ENCODE results near the gene OR10G6. TPM values are rescaled to one million over a fixed set of nuclear protein-coding genes. Genes with fewer than 3 reads are reported as not detected.
"Not testable (repeated sequence)": the region's sequence is repeated elsewhere in the genome, so short reads cannot be mapped to it uniquely, and the experiment has no call there.

The OR10G6 gene
- total RNA-seq, 1 experiment from 2014 or later, result not detected

DNA sequence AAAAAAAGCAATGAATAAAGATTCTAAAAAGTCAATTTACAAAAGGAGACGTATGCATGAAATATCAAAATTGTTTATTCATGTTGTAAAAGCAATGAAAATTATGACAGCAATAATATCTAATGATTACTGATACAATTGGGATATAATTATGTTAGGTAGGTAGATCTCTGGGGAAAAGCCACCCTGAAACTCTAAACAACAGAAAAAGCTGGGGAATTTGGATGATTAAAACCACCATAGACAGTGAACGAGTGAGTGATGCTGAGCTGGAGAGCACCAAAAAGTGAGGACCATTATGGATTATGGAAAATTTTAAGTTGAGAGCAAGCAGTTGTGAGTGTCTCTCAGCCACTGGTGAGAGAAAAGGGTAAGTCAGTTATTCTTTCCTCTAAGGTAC, 31.5 kb upstream of the OR10G6 start, which contains the start of gene OR10G8:
OR10G8 (plus strand) TSS at position 301 of the 400 bp plus-strand sequence. CDS start 2,825 bp downstream, outside the sequence.
- no peak within 1 kb of the TSS for H2AK5ac ChIP-seq (ENCODE audit: insufficient read length, low read length)
- no peaks in the 10 kb centered on the region; a peak in 1 of 5 replicates for H3K9me3 Mint-ChIP-seq
- no peak within 1 kb of the TSS for H3K9ac ChIP-seq (ENCODE audit: extremely low read depth, insufficient read length, low read length)
- WGBS (ENCODE audit: extremely low coverage, insufficient read length, low lambda C conversion rate), result no CpG with 5 or more reads among the region's 2 CpGs
- H3K14ac ChIP-seq (ENCODE audit: insufficient read depth, low read length), result no peak within 1 kb of the TSS
- H3K4me1 ChIP-seq (ENCODE audit: insufficient read depth, low read length), result no peaks in the 10 kb centered on the region
- no peak within 1 kb of the TSS for H3T11ph ChIP-seq (ENCODE audit: low read length)
- H2BK20ac ChIP-seq (ENCODE audit: low read depth, low read length, poor library complexity, severe bottlenecking), result no peak within 1 kb of the TSS
- no peaks in the 10 kb centered on the region for H3K23me2 ChIP-seq (ENCODE audit: insufficient read length, low read depth, low read length, poor library complexity, severe bottlenecking)
- no peak within 1 kb of the TSS for H4K91ac ChIP-seq (ENCODE audit: insufficient read length, low read depth, low read length)
- H3K4ac ChIP-seq (ENCODE audit: low read depth, low read length), result no peak within 1 kb of the TSS
- H3K27ac Mint-ChIP-seq, result no peak within 1 kb of the TSS
- no peak within 1 kb of the TSS for H2BK5ac ChIP-seq (ENCODE audit: insufficient read length, low read length)
- no peaks in the 10 kb centered on the region for H3K27me3 Mint-ChIP-seq (ENCODE audit: low read depth)
- H2BK15ac ChIP-seq (ENCODE audit: low read depth, low read length), result no peak within 1 kb of the TSS
- no peak within 1 kb of the TSS for H2AFZ ChIP-seq (ENCODE audit: low read length)
- H3K56ac ChIP-seq (ENCODE audit: insufficient read length, low read depth, low read length), result no peak within 1 kb of the TSS
- no peaks in the 10 kb centered on the region for H4K20me1 ChIP-seq (ENCODE audit: control insufficient read depth, insufficient read depth, insufficient read length)
- no peaks in the 10 kb centered on the region for H3K79me1 ChIP-seq (ENCODE audit: insufficient read depth, low read depth, low read length, poor library complexity, severe bottlenecking)
- H2BK12ac ChIP-seq (ENCODE audit: insufficient read length, low read depth, low read length), result no peak within 1 kb of the TSS
- no peaks in the 10 kb centered on the region for H3K27me3 ChIP-seq (ENCODE audit: insufficient read depth, low read length)
- no peak within 1 kb of the TSS for H4K5ac ChIP-seq (ENCODE audit: insufficient read length, low read depth, low read length)
- H3K79me2 ChIP-seq (ENCODE audit: insufficient read depth, low read length), result no peaks in the 10 kb centered on the region
- peaks cover 3% of the 10 kb centered on the region in 2 experiments for H3K4me1 Mint-ChIP-seq
- no peaks in the 10 kb centered on the region; a peak in 1 of 7 replicates for H3K36me3 Mint-ChIP-seq (ENCODE audit: insufficient read depth in 1 of 3, low read depth in 3 of 3)
- no peak within 1 kb of the TSS for H3K18ac ChIP-seq (ENCODE audit: insufficient read length, low read depth, low read length)
- H4K8ac ChIP-seq (replicated peaks; ENCODE audit: insufficient read length, low read depth, low read length), result no peak within 1 kb of the TSS
- no peak within 1 kb of the TSS for H2BK120ac ChIP-seq (ENCODE audit: low read depth, low read length, poor library complexity, severe bottlenecking)
- H3K27ac ChIP-seq (ENCODE audit: insufficient read length, low read depth, low read length), result no peak within 1 kb of the TSS
- TF ChIP-seq, protein P1, sequence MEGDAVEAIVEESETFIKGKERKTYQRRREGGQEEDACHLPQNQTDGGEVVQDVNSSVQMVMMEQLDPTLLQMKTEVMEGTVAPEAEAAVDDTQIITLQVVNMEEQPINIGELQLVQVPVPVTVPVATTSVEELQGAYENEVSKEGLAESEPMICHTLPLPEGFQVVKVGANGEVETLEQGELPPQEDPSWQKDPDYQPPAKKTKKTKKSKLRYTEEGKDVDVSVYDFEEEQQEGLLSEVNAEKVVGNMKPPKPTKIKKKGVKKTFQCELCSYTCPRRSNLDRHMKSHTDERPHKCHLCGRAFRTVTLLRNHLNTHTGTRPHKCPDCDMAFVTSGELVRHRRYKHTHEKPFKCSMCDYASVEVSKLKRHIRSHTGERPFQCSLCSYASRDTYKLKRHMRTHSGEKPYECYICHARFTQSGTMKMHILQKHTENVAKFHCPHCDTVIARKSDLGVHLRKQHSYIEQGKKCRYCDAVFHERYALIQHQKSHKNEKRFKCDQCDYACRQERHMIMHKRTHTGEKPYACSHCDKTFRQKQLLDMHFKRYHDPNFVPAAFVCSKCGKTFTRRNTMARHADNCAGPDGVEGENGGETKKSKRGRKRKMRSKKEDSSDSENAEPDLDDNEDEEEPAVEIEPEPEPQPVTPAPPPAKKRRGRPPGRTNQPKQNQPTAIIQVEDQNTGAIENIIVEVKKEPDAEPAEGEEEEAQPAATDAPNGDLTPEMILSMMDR (conservative IDR thresholded peaks at IDR 0.05), result no peak
- H3K23ac ChIP-seq (ENCODE audit: insufficient read length, low read depth, low read length), result no peak within 1 kb of the TSS
- H3K4me2 ChIP-seq (ENCODE audit: insufficient read depth, insufficient read length, low read length), result no peak within 1 kb of the TSS
- no peak for DNase-seq
- H3K4me3 Mint-ChIP-seq, result no peak within 1 kb of the TSS
- H3K9me3 ChIP-seq (ENCODE audit: control insufficient read depth, low read depth, low read length), result no peaks in the 10 kb centered on the region

DNA sequence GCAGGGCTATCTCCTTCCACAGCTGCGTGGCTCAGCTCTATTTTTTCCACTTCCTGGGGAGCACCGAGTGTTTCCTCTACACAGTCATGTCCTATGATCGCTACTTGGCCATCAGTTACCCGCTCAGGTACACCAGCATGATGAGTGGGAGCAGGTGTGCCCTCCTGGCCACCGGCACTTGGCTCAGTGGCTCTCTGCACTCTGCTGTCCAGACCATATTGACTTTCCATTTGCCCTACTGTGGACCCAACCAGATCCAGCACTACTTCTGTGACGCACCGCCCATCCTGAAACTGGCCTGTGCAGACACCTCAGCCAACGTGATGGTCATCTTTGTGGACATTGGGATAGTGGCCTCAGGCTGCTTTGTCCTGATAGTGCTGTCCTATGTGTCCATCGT, 20.9 kb upstream of the OR10G6 start:
- not testable (repeated sequence) for H2BK120ac ChIP-seq (ENCODE audit: low read depth, low read length, poor library complexity, severe bottlenecking); H2BK5ac ChIP-seq (ENCODE audit: insufficient read length, low read length); H3K4ac ChIP-seq (ENCODE audit: low read depth, low read length); H3K79me1 ChIP-seq (ENCODE audit: insufficient read depth, low read depth, low read length, poor library complexity, severe bottlenecking); DNase-seq; H3K27me3 ChIP-seq (ENCODE audit: insufficient read depth, low read length); H3K23ac ChIP-seq (ENCODE audit: insufficient read length, low read depth, low read length); H3K4me3 Mint-ChIP-seq; H3K9ac ChIP-seq (ENCODE audit: extremely low read depth, insufficient read length, low read length); H2BK15ac ChIP-seq (ENCODE audit: low read depth, low read length); H3K79me2 ChIP-seq (ENCODE audit: insufficient read depth, low read length); H2AFZ ChIP-seq (ENCODE audit: low read length); H2AK5ac ChIP-seq (ENCODE audit: insufficient read length, low read length); H3K18ac ChIP-seq (ENCODE audit: insufficient read length, low read depth, low read length); H4K8ac ChIP-seq (replicated peaks; ENCODE audit: insufficient read length, low read depth, low read length); H4K91ac ChIP-seq (ENCODE audit: insufficient read length, low read depth, low read length); H3K4me1 ChIP-seq (ENCODE audit: insufficient read depth, low read length); H3K23me2 ChIP-seq (ENCODE audit: insufficient read length, low read depth, low read length, poor library complexity, severe bottlenecking); H3K14ac ChIP-seq (ENCODE audit: insufficient read depth, low read length); H4K20me1 ChIP-seq (ENCODE audit: control insufficient read depth, insufficient read depth, insufficient read length); H3K36me3 Mint-ChIP-seq (ENCODE audit: insufficient read depth in 1 of 3, low read depth in 3 of 3); H3K27ac ChIP-seq (ENCODE audit: insufficient read length, low read depth, low read length); H3K9me3 ChIP-seq (ENCODE audit: control insufficient read depth, low read depth, low read length); H3K4me1 Mint-ChIP-seq; H3K9me3 Mint-ChIP-seq; H2BK20ac ChIP-seq (ENCODE audit: low read depth, low read length, poor library complexity, severe bottlenecking); H2BK12ac ChIP-seq (ENCODE audit: insufficient read length, low read depth, low read length); H3K27me3 Mint-ChIP-seq (ENCODE audit: low read depth); H3K56ac ChIP-seq (ENCODE audit: insufficient read length, low read depth, low read length); H3K4me2 ChIP-seq (ENCODE audit: insufficient read depth, insufficient read length, low read length); H4K5ac ChIP-seq (ENCODE audit: insufficient read length, low read depth, low read length); H3T11ph ChIP-seq (ENCODE audit: low read length)
- H3K27ac Mint-ChIP-seq, result peak overlapping the region in 1 of 3 experiments; percentile 80; a peak in 1 of 7 replicates
- WGBS (ENCODE audit: extremely low coverage, insufficient read length, low lambda C conversion rate), result no CpG with 5 or more reads among the region's 9 CpGs
